ENCODE measurements around the gene CD109. TPM values are rescaled to one million over a fixed set of nuclear protein-coding genes. Genes with fewer than 3 reads are reported as not detected.
A peak's percentile ranks its signal among the peaks of the same experiment; 100 is the strongest.

The CD109 gene
- total RNA-seq, 1 experiment from 2014 or later = 3.2 TPM

DNA sequence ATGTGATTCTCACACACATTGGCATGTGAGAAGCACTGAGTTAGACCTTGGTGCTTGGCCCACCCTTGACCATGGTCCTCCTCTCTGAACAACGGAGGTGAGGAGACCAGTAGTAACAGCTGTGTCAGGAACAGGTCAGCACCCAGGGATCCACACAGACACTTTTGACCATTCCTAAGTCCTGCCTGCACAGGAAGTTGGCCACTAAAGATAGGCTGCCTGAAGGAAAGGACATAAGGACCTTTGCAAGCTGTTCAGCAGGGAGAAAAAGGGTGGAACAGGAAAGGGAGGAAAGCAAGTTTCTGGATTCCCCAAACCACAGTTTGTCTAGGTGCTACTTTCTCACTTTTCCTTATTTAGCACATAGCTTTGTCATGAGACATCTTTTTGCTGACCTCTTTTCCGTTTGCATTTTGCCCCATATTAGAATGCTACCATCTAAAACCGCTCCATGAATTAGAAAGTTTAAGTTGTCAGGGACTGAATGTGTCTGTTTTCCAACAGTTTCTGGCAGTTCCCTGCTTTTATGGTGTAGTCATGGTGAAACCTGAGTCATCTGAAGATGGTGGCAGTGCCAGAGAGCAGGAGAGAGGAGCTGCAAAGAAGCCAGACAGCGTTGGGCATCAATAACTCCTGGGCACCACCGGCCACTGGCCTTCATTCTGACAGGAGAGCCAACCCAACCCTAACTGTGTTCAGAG is 1.1 kb upstream of the CD109 start:
- Histone ChIP-seq H3K9me3 (ENCODE audit: control insufficient read depth, low read depth, low read length) (no peaks in the 10 kb centered on the region), H3K4ac (ENCODE audit: low read depth, low read length) (no peak overlapping the region), H2BK12ac (ENCODE audit: insufficient read length, low read depth, low read length) (no peak overlapping the region), H2BK5ac (ENCODE audit: insufficient read length, low read length) (no peak overlapping the region), H3K23me2 (ENCODE audit: insufficient read length, low read depth, low read length, poor library complexity, severe bottlenecking) (no peaks in the 10 kb centered on the region), H4K20me1 (ENCODE audit: control insufficient read depth, insufficient read depth, insufficient read length) (no peaks in the 10 kb centered on the region), H3T11ph (ENCODE audit: low read length) (no peak overlapping the region), H4K91ac (ENCODE audit: insufficient read length, low read depth, low read length) (no peak overlapping the region), H2BK20ac (ENCODE audit: low read depth, low read length, poor library complexity, severe bottlenecking) (no peak overlapping the region), H3K79me2 (ENCODE audit: insufficient read depth, low read length) (no peaks in the 10 kb centered on the region), H3K56ac (ENCODE audit: insufficient read length, low read depth, low read length) (no peak overlapping the region), H2AK5ac (ENCODE audit: insufficient read length, low read length) (no peak overlapping the region), H4K8ac (replicated peaks; ENCODE audit: insufficient read length, low read depth, low read length) (peak overlapping the region; percentile 11), H4K5ac (ENCODE audit: insufficient read length, low read depth, low read length) (no peak overlapping the region), H2AFZ (ENCODE audit: low read length) (no peak overlapping the region), H2BK15ac (ENCODE audit: low read depth, low read length) (no peak overlapping the region), H3K9ac (ENCODE audit: extremely low read depth, insufficient read length, low read length) (no peak overlapping the region), H3K4me1 (ENCODE audit: insufficient read depth, low read length) (no peaks in the 10 kb centered on the region), H3K14ac (ENCODE audit: insufficient read depth, low read length) (no peak overlapping the region), H3K27ac (ENCODE audit: insufficient read length, low read depth, low read length) (no peak overlapping the region), H3K18ac (ENCODE audit: insufficient read length, low read depth, low read length) (no peak overlapping the region), H3K79me1 (ENCODE audit: insufficient read depth, low read depth, low read length, poor library complexity, severe bottlenecking) (no peaks in the 10 kb centered on the region), H3K27me3 (ENCODE audit: insufficient read depth, low read length) (no peaks in the 10 kb centered on the region), H3K4me2 (ENCODE audit: insufficient read depth, insufficient read length, low read length) (no peak overlapping the region), H3K23ac (ENCODE audit: insufficient read length, low read depth, low read length) (no peak overlapping the region), H2BK120ac (ENCODE audit: low read depth, low read length, poor library complexity, severe bottlenecking) (no peak overlapping the region)
- H3K27me3 Mint-ChIP-seq (ENCODE audit: low read depth) = peaks cover 18% of the 10 kb centered on the region
- H3K4me3 Mint-ChIP-seq = peak overlapping the region; percentile 79 to 83
- DNase-seq = no peak
- peaks cover 5 to 9% of the 10 kb centered on the region in 2 experiments; a peak in 4 of 5 replicates for H3K9me3 Mint-ChIP-seq
- TF ChIP-seq, protein P1, sequence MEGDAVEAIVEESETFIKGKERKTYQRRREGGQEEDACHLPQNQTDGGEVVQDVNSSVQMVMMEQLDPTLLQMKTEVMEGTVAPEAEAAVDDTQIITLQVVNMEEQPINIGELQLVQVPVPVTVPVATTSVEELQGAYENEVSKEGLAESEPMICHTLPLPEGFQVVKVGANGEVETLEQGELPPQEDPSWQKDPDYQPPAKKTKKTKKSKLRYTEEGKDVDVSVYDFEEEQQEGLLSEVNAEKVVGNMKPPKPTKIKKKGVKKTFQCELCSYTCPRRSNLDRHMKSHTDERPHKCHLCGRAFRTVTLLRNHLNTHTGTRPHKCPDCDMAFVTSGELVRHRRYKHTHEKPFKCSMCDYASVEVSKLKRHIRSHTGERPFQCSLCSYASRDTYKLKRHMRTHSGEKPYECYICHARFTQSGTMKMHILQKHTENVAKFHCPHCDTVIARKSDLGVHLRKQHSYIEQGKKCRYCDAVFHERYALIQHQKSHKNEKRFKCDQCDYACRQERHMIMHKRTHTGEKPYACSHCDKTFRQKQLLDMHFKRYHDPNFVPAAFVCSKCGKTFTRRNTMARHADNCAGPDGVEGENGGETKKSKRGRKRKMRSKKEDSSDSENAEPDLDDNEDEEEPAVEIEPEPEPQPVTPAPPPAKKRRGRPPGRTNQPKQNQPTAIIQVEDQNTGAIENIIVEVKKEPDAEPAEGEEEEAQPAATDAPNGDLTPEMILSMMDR (conservative IDR thresholded peaks at IDR 0.05) = no peak
- H3K36me3 Mint-ChIP-seq (ENCODE audit: insufficient read depth in 1 of 3, low read depth in 3 of 3) = peaks cover 3 to 10% (median 4%) of the 10 kb centered on the region in 3 experiments; a peak in 5 of 7 replicates
- H3K27ac Mint-ChIP-seq = no peak overlapping the region
- peaks cover 31 to 34% of the 10 kb centered on the region in 2 experiments for H3K4me1 Mint-ChIP-seq
- WGBS (ENCODE audit: extremely low coverage, insufficient read length, low lambda C conversion rate) = no CpG with 5 or more reads among the region's 5 CpGs
